ENCODE data around the gene FMN1. TPM values are rescaled to one million over a fixed set of nuclear protein-coding genes. Genes with fewer than 3 reads are reported as not detected.

The FMN1 gene
- total and polyA plus RNA-seq, 2 of the 13 experiments (the other 11 are each of a cell fraction or from before 2014, with no cell fraction given) = 0.20 to 0.60 TPM

DNA sequence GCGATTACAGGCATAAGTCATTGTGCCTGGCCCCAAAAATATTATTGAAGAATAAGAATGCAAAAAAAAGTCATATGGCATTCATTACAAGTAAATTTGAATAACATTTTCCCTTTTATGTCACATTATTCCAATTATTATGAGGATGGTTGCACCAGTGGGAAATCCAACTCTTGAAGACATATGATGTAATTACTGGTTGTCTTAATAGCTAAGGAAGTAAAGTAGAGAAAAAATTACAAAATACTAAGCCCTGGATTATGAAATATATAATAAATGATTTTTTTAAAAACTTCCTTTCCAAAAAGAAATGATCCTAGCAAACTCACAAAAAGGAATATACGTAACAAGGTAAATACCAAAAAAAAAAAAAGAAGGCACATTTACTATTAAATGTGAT, 98.9 kb downstream of the FMN1 start:
- Histone ChIP-seq H3K27ac (ENCODE audit: extremely low read length, insufficient read depth, low read length) (no peak overlapping the region), H3K79me2 (ENCODE audit: insufficient read depth, low read length) (no peaks in the 10 kb centered on the region), H2AFZ (ENCODE audit: low read length) (no peak overlapping the region), H4K20me1 (ENCODE audit: insufficient read depth, low read length) (no peaks in the 10 kb centered on the region), H3K4me1 (ENCODE audit: insufficient read depth, low read length) (no peaks in the 10 kb centered on the region), H3K9ac (ENCODE audit: insufficient read depth, low read depth, low read length) (no peak overlapping the region), H3K36me3 (replicated peaks in 1 of 2; ENCODE audit: control insufficient read depth in 1 of 2, insufficient read depth in 2 of 2, low read length in 2 of 2) (no peaks in the 10 kb centered on the region), H3K27me3 (ENCODE audit: control insufficient read depth in 1 of 2, insufficient read depth in 2 of 2, low read length in 2 of 2) (no peaks in the 10 kb centered on the region; a peak in 1 of 5 replicates), H3K4me2 (ENCODE audit: low read depth, low read length) (no peak overlapping the region), H3K4me3 (replicated peaks in 1 of 3; ENCODE audit: insufficient read depth in 1 of 3, low read depth in 2 of 3, low read length in 3 of 3) (no peak overlapping the region), H3K9me3 (ENCODE audit: low read length) (no peaks in the 10 kb centered on the region)
- no peak for FAIRE-seq
- POLR2A ChIA-PET = no interaction called here
- DNase-seq (ENCODE audit: low spot score) = no peak
- in situ Hi-C loops (cut with HindIII; ENCODE audit: extremely low pct_ligation_motif_present, low pct_unique_long_range_greater_than_20kb) (no loop called here), intact Hi-C loops (cut with micrococcal nuclease; ENCODE audit: unreplicated experiment) (loop anchor here (10.0 kb wide), 1 partner anchor 1641 kb away; no protein-coding TSS in a partner anchor)
- BruUV-seq (replicated peaks) = no TSS peak
- WGBS (ENCODE audit: low lambda C conversion rate) = 40% methylated on average over 2 of the region's 2 CpGs
- TF ChIP-seq MTA1 (CRISPR knock-in tag; IDR thresholded peaks at IDR 0.05; ENCODE audit: borderline replicate concordance) (no peak), ZBTB38 (CRISPR knock-in tag; IDR thresholded peaks at IDR 0.05) (no peak), GPN1 (CRISPR knock-in tag; IDR thresholded peaks at IDR 0.05; ENCODE audit: borderline replicate concordance) (no peak), MZF1 (CRISPR knock-in tag; IDR thresholded peaks at IDR 0.05; ENCODE audit: borderline replicate concordance) (no peak), BCLAF1 (IDR thresholded peaks at IDR 0.05) (no peak), AGO2 (optimal IDR thresholded peaks at IDR 0.05; ENCODE audit: low read depth, low read length) (no peak), FOXA3 (CRISPR knock-in tag; IDR thresholded peaks at IDR 0.05) (no peak), ZNF569 (CRISPR knock-in tag; IDR thresholded peaks at IDR 0.05; ENCODE audit: borderline replicate concordance) (no peak), DPF2 (CRISPR knock-in tag; IDR thresholded peaks at IDR 0.05; ENCODE audit: borderline replicate concordance, low read depth) (no peak), ZMAT5 (CRISPR knock-in tag; IDR thresholded peaks at IDR 0.05; ENCODE audit: borderline replicate concordance, low read depth) (no peak), ZBTB21 (CRISPR knock-in tag; IDR thresholded peaks at IDR 0.05) (no peak), ZFP36L2 (CRISPR knock-in tag; IDR thresholded peaks at IDR 0.05) (no peak)
- TF ChIP-seq, protein P1, sequence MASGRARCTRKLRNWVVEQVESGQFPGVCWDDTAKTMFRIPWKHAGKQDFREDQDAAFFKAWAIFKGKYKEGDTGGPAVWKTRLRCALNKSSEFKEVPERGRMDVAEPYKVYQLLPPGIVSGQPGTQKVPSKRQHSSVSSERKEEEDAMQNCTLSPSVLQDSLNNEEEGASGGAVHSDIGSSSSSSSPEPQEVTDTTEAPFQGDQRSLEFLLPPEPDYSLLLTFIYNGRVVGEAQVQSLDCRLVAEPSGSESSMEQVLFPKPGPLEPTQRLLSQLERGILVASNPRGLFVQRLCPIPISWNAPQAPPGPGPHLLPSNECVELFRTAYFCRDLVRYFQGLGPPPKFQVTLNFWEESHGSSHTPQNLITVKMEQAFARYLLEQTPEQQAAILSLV (CRISPR knock-in tag; IDR thresholded peaks at IDR 0.05; ENCODE audit: borderline replicate concordance) = no peak
- TF ChIP-seq, protein P2, sequence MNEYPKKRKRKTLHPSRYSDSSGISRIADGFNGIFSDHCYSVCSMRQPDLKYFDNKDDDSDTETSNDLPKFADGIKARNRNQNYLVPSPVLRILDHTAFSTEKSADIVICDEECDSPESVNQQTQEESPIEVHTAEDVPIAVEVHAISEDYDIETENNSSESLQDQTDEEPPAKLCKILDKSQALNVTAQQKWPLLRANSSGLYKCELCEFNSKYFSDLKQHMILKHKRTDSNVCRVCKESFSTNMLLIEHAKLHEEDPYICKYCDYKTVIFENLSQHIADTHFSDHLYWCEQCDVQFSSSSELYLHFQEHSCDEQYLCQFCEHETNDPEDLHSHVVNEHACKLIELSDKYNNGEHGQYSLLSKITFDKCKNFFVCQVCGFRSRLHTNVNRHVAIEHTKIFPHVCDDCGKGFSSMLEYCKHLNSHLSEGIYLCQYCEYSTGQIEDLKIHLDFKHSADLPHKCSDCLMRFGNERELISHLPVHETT (CRISPR knock-in tag; conservative IDR thresholded peaks at IDR 0.05) = no peak
- TF ChIP-seq, protein P3, sequence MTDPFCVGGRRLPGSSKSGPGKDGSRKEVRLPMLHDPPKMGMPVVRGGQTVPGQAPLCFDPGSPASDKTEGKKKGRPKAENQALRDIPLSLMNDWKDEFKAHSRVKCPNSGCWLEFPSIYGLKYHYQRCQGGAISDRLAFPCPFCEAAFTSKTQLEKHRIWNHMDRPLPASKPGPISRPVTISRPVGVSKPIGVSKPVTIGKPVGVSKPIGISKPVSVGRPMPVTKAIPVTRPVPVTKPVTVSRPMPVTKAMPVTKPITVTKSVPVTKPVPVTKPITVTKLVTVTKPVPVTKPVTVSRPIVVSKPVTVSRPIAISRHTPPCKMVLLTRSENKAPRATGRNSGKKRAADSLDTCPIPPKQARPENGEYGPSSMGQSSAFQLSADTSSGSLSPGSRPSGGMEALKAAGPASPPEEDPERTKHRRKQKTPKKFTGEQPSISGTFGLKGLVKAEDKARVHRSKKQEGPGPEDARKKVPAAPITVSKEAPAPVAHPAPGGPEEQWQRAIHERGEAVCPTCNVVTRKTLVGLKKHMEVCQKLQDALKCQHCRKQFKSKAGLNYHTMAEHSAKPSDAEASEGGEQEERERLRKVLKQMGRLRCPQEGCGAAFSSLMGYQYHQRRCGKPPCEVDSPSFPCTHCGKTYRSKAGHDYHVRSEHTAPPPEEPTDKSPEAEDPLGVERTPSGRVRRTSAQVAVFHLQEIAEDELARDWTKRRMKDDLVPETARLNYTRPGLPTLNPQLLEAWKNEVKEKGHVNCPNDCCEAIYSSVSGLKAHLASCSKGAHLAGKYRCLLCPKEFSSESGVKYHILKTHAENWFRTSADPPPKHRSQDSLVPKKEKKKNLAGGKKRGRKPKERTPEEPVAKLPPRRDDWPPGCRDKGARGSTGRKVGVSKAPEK (CRISPR knock-in tag; IDR thresholded peaks at IDR 0.05; ENCODE audit: borderline replicate concordance) = no peak
- CTCF ChIA-PET (ENCODE audit: low intra/inter-chr PET ratio, low total read pairs) = no interaction called here
- ATAC-seq = no peak

Measured in HepG2 (cell line).